ENCODE measurements around the gene DDX54.

Gene DDX54

GRCh38 chr12:113195598-113195997, 10.3 kb upstream of the DDX54 start:
- DNase-seq (ENCODE audit: extremely low read depth, low read depth): no peak
- no peak for TF ChIP-seq CTCF (IDR thresholded peaks at IDR 0.05; ENCODE audit: low read depth, low read length)

GRCh38 chr12:113194971-113195391, 9.7 kb upstream of the DDX54 start:
- no peak for DNase-seq (ENCODE audit: extremely low read depth, low read depth)
- no peak for TF ChIP-seq CTCF (IDR thresholded peaks at IDR 0.05; ENCODE audit: low read depth, low read length)

GRCh38 chr12:113191227-113191626, 5.9 kb upstream of the DDX54 start:
- no peak for TF ChIP-seq CTCF (IDR thresholded peaks at IDR 0.05; ENCODE audit: low read depth, low read length)

GRCh38 chr12:113190761-113191160, 5.5 kb upstream of the DDX54 start:
- no peak for TF ChIP-seq CTCF (IDR thresholded peaks at IDR 0.05; ENCODE audit: low read depth, low read length)
- no peak for DNase-seq (ENCODE audit: extremely low read depth, low read depth)

More at GRCh38 chr12:113191227-113191626, 5.9 kb upstream of the DDX54 start:
- no peak for DNase-seq (ENCODE audit: extremely low read depth, low read depth)

- no peak for DNase-seq (ENCODE audit: extremely low read depth, low read depth)
- TF ChIP-seq CTCF (IDR thresholded peaks at IDR 0.05; ENCODE audit: low read depth, low read length): no peak
These were observed 4.1 kb upstream of the DDX54 start for GRCh38 chr12:113189361-113189760.

- no peak for TF ChIP-seq CTCF (IDR thresholded peaks at IDR 0.05; ENCODE audit: low read depth, low read length)
- no peak for DNase-seq (ENCODE audit: extremely low read depth, low read depth)
These were observed 1.5 kb upstream of the DDX54 start for GRCh38 chr12:113186666-113187325.

GRCh38 chr12:113186033-113186365, 721 bp upstream of the DDX54 start:
- DNase-seq (ENCODE audit: extremely low read depth, low read depth): no peak
- no peak for TF ChIP-seq CTCF (IDR thresholded peaks at IDR 0.05; ENCODE audit: low read depth, low read length)

Measured in AG09319 (cell line).